IMR-90 (cell line): ENCODE measurements around the gene AMZ2. TPM values are rescaled to one million over a fixed set of nuclear protein-coding genes. Genes with fewer than 3 reads are reported as not detected.
"Not testable (repeated sequence)": the region's sequence is repeated elsewhere in the genome, so short reads cannot be mapped to it uniquely, and the experiment has no call there.

ENCODE experiments used
- ATAC-seq: fragments of 200-7000 bp; cut with Tn5 transposase; 2 replicates; pipeline ENCODE4 v1.9.1; 2020; ENCODE audit warnings: low read depth, mild to moderate bottlenecking, moderate library complexity
- BruUV-seq: library from RNA; stranded (reverse); fragments of 400-500 nt; replicated peaks from 2 replicates; lab custom pipeline; 2021; lab: Mats Ljungman, UMichigan
- CTCF ChIA-PET: fragments of 300-600 bp; formaldehyde crosslinking; extraction: SDS; loops from one replicate; lab custom pipeline; 2021; ENCODE audit warnings: antibody characterized with exemption; lab: Yijun Ruan, JAX
- POLR2A ChIA-PET: fragments of 300-600 bp; sonication (Branson Sonifier 250); formaldehyde crosslinking; loops from one replicate; lab custom pipeline; 2022; ENCODE audit warnings: antibody characterized with exemption; ENCODE audit not compliant: unreplicated experiment; lab: Charles Lee
- DNase-seq: peaks from one replicate; pipeline ENCODE4 v3.0.0; 2013
- H2AFZ ChIP-seq: replicated peaks from 2 replicates; pipeline ENCODE3; 2013; ENCODE audit warnings: low read length, mild to moderate bottlenecking; ENCODE audit not compliant: poor library complexity
- H2AK5ac ChIP-seq: 2 replicates; pipeline ENCODE4 v1.6.1; 2013; ENCODE audit warnings: low read depth, low read length, inconsistent platforms
- H2AK9ac ChIP-seq: replicated peaks from 2 replicates; pipeline ENCODE3; 2013; ENCODE audit warnings: mild to moderate bottlenecking, low read depth, low read length, moderate library complexity; ENCODE audit not compliant: poor library complexity
- H2BK120ac ChIP-seq: 2 replicates; pipeline ENCODE4 v1.6.1; 2013; ENCODE audit warnings: low read depth, low read length, inconsistent platforms
- H2BK15ac ChIP-seq: 3 replicates; pipeline ENCODE4 v1.6.1; 2013; ENCODE audit warnings: low read depth, low read length, inconsistent platforms
- H2BK20ac ChIP-seq: 2 replicates; pipeline ENCODE4 v1.6.1; 2013; ENCODE audit warnings: low read depth, mild to moderate bottlenecking, inconsistent platforms, low read length, moderate library complexity
- H2BK5ac ChIP-seq: 2 replicates; pipeline ENCODE4 v1.6.1; 2013; ENCODE audit warnings: mild to moderate bottlenecking, low read depth, low read length, inconsistent platforms; ENCODE audit not compliant: poor library complexity, severe bottlenecking
- H3K14ac ChIP-seq: replicated peaks from 2 replicates; pipeline ENCODE4 v1.6.1; 2013; ENCODE audit warnings: low read depth, low read length, inconsistent platforms
- H3K18ac ChIP-seq: 2 replicates; pipeline ENCODE4 v1.6.1; 2013; ENCODE audit warnings: low read depth, low read length, control low read depth
- H3K23ac ChIP-seq: 2 replicates; pipeline ENCODE4 v1.6.1; 2013; ENCODE audit warnings: low read depth, low read length, inconsistent platforms
- H3K27ac ChIP-seq: 2 replicates; pipeline ENCODE4 v1.5.1; 2013; ENCODE audit warnings: mild to moderate bottlenecking, control low read depth, low read length; ENCODE audit not compliant: insufficient read depth
- H3K27me3 ChIP-seq: 2 replicates; pipeline ENCODE4 v1.6.1; 2013; ENCODE audit warnings: low read length; ENCODE audit not compliant: control insufficient read depth, insufficient read depth
- H3K36me3 ChIP-seq: 2 replicates; pipeline ENCODE4 v1.6.1; 2013; ENCODE audit warnings: low read length, mixed read lengths; ENCODE audit not compliant: control insufficient read depth, insufficient read depth
- H3K4ac ChIP-seq: 2 replicates; pipeline ENCODE4 v1.6.1; 2013; ENCODE audit warnings: low read depth, low read length, inconsistent platforms
- H3K4me1 ChIP-seq: 2 replicates; pipeline ENCODE4 v1.6.1; 2013; ENCODE audit warnings: low read length, mixed read lengths; ENCODE audit not compliant: control insufficient read depth, insufficient read depth
- H3K4me2 ChIP-seq: 2 replicates; pipeline ENCODE4 v1.6.1; 2013; ENCODE audit warnings: low read depth, mild to moderate bottlenecking, control low read depth, low read length, moderate library complexity
- H3K4me3 ChIP-seq: 2 replicates; pipeline ENCODE4 v1.5.1; 2013; ENCODE audit warnings: low read depth, mild to moderate bottlenecking, control low read depth, low read length, moderate library complexity; ENCODE audit not compliant: insufficient read depth
- H3K56ac ChIP-seq: 2 replicates; pipeline ENCODE4 v1.6.1; 2013; ENCODE audit warnings: low read length, inconsistent platforms; ENCODE audit not compliant: insufficient read depth; ENCODE audit errors: extremely low read depth
- H3K79me1 ChIP-seq, 2 experiments: 2 replicates each; pipeline ENCODE4 v1.6.1; 2013; ENCODE audit warnings: low read length in 2 of 2, inconsistent platforms in 1 of 2, low read depth in 1 of 2
- H3K9ac ChIP-seq: 2 replicates; pipeline ENCODE4 v1.6.1; 2013; ENCODE audit warnings: low read depth, low read length, control low read depth
- H3K9me1 ChIP-seq: 2 replicates; pipeline ENCODE4 v1.6.1; 2013; ENCODE audit warnings: low read length, inconsistent platforms; ENCODE audit not compliant: insufficient read depth
- H3K9me3 ChIP-seq: 2 replicates; pipeline ENCODE4 v1.6.1; 2013; ENCODE audit warnings: low read length; ENCODE audit not compliant: control insufficient read depth, insufficient read depth
- H4K20me1 ChIP-seq: 2 replicates; pipeline ENCODE4 v1.6.1; 2013; ENCODE audit warnings: low read length, inconsistent platforms; ENCODE audit not compliant: insufficient read depth
- H4K5ac ChIP-seq: 2 replicates; pipeline ENCODE4 v1.6.1; 2013; ENCODE audit warnings: mild to moderate bottlenecking, low read depth, low read length, control low read depth
- H4K8ac ChIP-seq, 2 experiments: 2 replicates each; pipeline ENCODE4 v1.6.1; 2013; ENCODE audit warnings: low read depth in 2 of 2, low read length in 2 of 2, control low read depth in 1 of 2, inconsistent platforms in 1 of 2
- H4K91ac ChIP-seq: 2 replicates; pipeline ENCODE4 v1.6.1; 2013; ENCODE audit warnings: low read depth, low read length, inconsistent platforms; ENCODE audit not compliant: insufficient read depth
- CHD1 ChIP-seq: IDR thresholded peaks from 2 replicates; pipeline ENCODE4 v1.6.1; 2012; ENCODE audit warnings: low read depth, low read length, improper control_type of control experiment
- MAFK ChIP-seq: IDR thresholded peaks from 2 replicates; pipeline ENCODE4 v1.6.1; 2012; ENCODE audit warnings: low read depth, low read length, improper control_type of control experiment
- POLR2A ChIP-seq: IDR thresholded peaks from 2 replicates; pipeline ENCODE4 v1.6.1; 2012; ENCODE audit warnings: mild to moderate bottlenecking, low read depth, low read length
- WGBS, 2 experiments: methylation state at CpG; one replicate each; pipeline versions ENCODE4 v1.1.5 to v1.1.7; 2013; ENCODE audit warnings: missing lambda C conversion rate in 2 of 2; ENCODE audit not compliant: insufficient read length in 1 of 2; ENCODE audit errors: extremely low coverage in 2 of 2; 5-methylcytosine and 5-hydroxymethylcytosine counted together
- dilution Hi-C: fragments of 300-500 bp; cut with HindIII; formaldehyde crosslinking; loops from one replicate; pipeline ENCODE4 v1.14.3; 2018; ENCODE audit warnings: low sequenced_read_pairs; ENCODE audit not compliant: unreplicated experiment
- in situ Hi-C: fragments of 300-500 bp; cut with MboI; formaldehyde crosslinking; loops from 3 replicates; pipeline ENCODE4 v1.14.3; 2019; ENCODE audit warnings: low sequenced_read_pairs, inconsistent platforms, mixed read lengths
- intact Hi-C: fragments of 100-400 bp; cut with micrococcal nuclease; formaldehyde crosslinking; loops from 2 replicates; pipeline ENCODE4 v1.10.0; 2022
- polyA plus RNA-seq, 3 experiments: library from polyadenylated mRNA; depleted of rRNA; stranded (reverse); fragments of >200 nt; gene quantifications; 2 replicates each; pipeline ENCODE4 v1.2.3, GENCODE V29; 2012; ENCODE audit warnings: low replicate concordance in 1 of 3
- total RNA-seq: library from RNA; depleted of rRNA; stranded (reverse); fragments of >200 nt; gene quantifications from 2 replicates; pipeline ENCODE4 v1.2.3, GENCODE V29; 2012
- TF ChIP-seq, protein P1 (sequence below): fragments of 150-350 bp; IDR thresholded peaks from 2 replicates; pipeline ENCODE4 v1.6.1; 2016; ENCODE audit warnings: low read depth, mild to moderate bottlenecking, low read length, moderate library complexity, borderline replicate concordance

AMZ2 gene
- total and polyA plus RNA-seq, 2 of the 4 experiments (the other 2 are of a cell fraction): 65.4 to 90.2 TPM

DNA sequence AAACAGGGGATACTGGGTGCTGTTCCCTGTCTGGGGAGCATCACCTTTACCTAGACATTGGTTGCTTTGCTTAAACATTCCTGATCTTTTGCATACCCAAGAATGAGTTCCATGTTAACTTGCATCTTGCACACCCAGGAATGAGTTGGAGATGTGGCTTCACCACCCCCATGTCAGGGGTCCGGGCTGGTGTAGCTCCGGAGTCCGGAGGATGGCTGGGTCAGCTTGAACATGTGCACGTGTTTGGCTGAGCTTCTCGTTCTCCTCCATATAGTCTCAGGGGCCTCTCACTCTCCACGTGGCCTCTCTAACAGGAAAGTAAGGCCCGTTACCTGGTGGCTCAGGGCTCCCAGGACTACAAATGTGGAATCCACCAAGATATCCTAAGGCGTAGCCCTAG, 18.2 kb upstream of the AMZ2 start:
- in situ Hi-C loops (no loop called here), intact Hi-C loops (no loop called here), dilution Hi-C loops (no loop called here)
- Histone ChIP-seq H3K9me3 (no peaks in the 10 kb centered on the region), H4K20me1 (no peaks in the 10 kb centered on the region), H3K27ac (no peak overlapping the region), H2BK15ac (no peak overlapping the region), H3K14ac (no peak overlapping the region), H3K79me1 (no peaks in the 10 kb centered on the region), H3K18ac (no peak overlapping the region), H2BK120ac (no peak overlapping the region), H3K56ac (no peak overlapping the region), H4K8ac (no peak overlapping the region), H2AK9ac (no peak overlapping the region), H4K5ac (no peak overlapping the region), H4K91ac (no peak overlapping the region), H3K4me1 (peaks cover 2% of the 10 kb centered on the region; the same call in 1 of the 2 replicates), H3K4me2 (no peak overlapping the region), H3K4me3 (no peak overlapping the region), H2AK5ac (no peak overlapping the region), H3K27me3 (no peaks in the 10 kb centered on the region), H2BK5ac (no peak overlapping the region), H3K36me3 (no peaks in the 10 kb centered on the region), H3K9me1 (no peaks in the 10 kb centered on the region), H3K23ac (no peak overlapping the region), H2AFZ (no peak overlapping the region), H3K9ac (no peak overlapping the region), H2BK20ac (no peak overlapping the region), H3K4ac (no peak overlapping the region)
- ChIA-PET CTCF (no interaction called here), POLR2A (no interaction called here)
- ATAC-seq (no peak), DNase-seq (no peak)
- TF ChIP-seq CHD1 (no peak), MAFK (no peak), POLR2A (no peak)
- TF ChIP-seq, protein P1, sequence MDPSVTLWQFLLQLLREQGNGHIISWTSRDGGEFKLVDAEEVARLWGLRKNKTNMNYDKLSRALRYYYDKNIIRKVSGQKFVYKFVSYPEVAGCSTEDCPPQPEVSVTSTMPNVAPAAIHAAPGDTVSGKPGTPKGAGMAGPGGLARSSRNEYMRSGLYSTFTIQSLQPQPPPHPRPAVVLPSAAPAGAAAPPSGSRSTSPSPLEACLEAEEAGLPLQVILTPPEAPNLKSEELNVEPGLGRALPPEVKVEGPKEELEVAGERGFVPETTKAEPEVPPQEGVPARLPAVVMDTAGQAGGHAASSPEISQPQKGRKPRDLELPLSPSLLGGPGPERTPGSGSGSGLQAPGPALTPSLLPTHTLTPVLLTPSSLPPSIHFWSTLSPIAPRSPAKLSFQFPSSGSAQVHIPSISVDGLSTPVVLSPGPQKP: no peak
- WGBS, 2 experiments: no CpG with 5 or more reads among the region's 8 CpGs
- no TSS peak for BruUV-seq

DNA sequence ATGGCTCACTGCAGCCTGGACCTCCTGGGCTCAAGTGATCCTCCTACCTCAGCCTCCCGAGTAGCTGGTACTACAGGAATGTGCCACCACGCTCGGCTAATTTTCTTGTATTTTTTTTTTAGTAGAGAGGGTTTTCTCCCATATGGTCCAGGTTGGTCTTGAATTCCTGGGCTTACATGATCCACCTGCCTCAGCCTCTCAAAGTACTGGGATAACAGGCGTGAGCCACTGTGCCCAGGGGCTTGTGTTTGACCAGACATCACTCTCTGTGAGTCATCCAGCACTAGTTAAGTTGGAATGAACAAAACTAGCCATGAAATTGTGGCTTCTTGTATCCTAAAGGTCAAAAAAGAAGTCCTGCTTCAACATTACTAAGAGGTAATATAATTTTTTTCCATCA, 16.7 kb upstream of the AMZ2 start:
- H2BK5ac ChIP-seq, H3K9me3 ChIP-seq, H2BK15ac ChIP-seq, DNase-seq, H3K14ac ChIP-seq, H3K23ac ChIP-seq, H4K20me1 ChIP-seq, H2AK5ac ChIP-seq, H4K91ac ChIP-seq, H3K27me3 ChIP-seq, intact Hi-C loops, H3K36me3 ChIP-seq, H3K56ac ChIP-seq, H3K4me2 ChIP-seq, H3K4ac ChIP-seq, BruUV-seq, H2AFZ ChIP-seq, H3K27ac ChIP-seq, H4K8ac ChIP-seq, H3K18ac ChIP-seq, H2BK120ac ChIP-seq, POLR2A ChIA-PET, H2AK9ac ChIP-seq, H4K5ac ChIP-seq, H3K4me3 ChIP-seq, H3K9me1 ChIP-seq, dilution Hi-C loops, in situ Hi-C loops, H2BK20ac ChIP-seq, ATAC-seq, H3K4me1 ChIP-seq, H3K79me1 ChIP-seq, H3K9ac ChIP-seq: not testable (repeated sequence)
- no CpG with 5 or more reads among the region's 4 CpGs for WGBS, 2 experiments
- CTCF ChIA-PET: interaction anchor here (0.6 kb wide), 1 partner anchor 235 kb away, joined by 7 read pairs; no protein-coding TSS in a partner anchor
